ENCODE results near the gene SF3A1.

Gene SF3A1

GRCh38 chr22:30321461-30321860 lies 35.2 kb downstream of the SF3A1 start:
- DNase-seq: no peak

- DNase-seq: no peak
Observed at GRCh38 chr22:30320021-30320556, 36.6 kb downstream of the SF3A1 start.

DNA sequence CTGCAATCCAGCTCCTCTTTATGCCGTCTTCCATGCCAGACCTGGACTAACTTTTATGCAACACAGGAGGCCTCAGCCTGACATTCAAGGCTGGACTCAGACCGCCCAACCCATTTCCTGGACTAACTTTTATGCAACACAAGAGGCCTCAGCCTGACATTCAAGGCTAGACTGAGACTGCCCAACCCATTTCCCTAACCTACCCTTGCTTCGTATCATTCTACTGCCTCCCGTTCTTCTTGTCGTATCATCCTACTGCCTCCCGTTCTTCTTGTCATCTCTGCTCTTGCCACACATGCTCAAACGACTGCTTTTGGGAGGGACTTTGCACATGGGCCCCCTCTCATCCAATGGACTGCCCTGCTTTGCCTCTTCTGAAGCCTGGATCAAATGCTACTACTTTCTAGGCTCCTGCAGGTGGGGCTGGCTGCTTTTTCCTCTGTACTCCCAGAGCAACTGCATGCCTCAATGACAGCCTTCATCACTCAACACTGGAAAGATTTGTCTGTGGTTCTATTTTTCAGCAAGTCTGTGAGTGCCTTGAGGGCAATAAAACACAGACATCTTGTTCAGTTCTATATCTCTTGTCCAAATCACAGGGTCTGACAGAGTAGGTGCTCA lies 37.8 kb downstream of the SF3A1 start:
- no peak for DNase-seq

- DNase-seq: no peak
Observed at GRCh38 chr22:30317778-30318177, 38.9 kb downstream of the SF3A1 start.

GRCh38 chr22:30315962-30316576 lies 40.6 kb downstream of the SF3A1 start:
- DNase-seq: no peak

- peak in 1 of 2 donors; percentile 60 for DNase-seq
Observed at GRCh38 chr22:30314915-30315314, 41.8 kb downstream of the SF3A1 start.

DNA sequence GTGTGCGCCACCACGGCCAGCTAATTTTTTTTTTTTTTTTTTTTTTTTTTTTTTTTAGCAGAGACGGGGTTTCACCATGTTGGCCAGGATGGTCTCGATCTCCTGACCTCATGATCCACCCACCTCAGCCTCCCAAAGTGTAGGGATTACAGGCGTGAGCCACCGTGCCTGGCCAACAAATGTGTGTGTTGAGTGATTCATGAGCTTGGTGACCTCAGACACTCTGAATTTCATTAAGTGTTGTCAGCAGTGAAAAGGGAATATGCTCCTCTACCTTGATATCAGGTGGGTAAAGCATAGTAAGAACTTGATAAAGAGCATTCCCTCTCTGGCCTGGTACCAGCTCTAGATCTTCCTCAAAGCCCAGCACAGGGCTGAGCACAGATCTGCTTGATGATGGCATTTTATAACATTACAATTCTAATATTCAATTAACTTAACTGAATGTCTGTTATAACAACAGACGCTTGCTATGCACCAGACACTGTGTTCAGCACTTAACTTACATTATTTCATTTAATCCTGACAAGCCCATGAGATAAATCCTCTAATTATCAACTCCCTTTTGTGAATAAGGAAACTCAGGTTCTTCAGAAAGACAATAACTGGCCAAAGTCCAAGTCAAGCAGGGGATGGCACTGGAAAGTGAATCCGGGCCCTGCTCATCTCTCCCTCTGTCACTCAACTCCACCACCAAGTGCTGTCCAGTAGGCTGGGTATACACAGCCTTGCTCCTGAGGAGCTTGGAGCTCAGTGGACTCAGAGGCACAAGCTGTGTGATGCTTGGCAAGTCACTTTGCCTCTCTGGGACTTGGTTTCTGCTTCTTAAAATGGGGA lies 42.9 kb downstream of the SF3A1 start:
- no peak for DNase-seq

DNA sequence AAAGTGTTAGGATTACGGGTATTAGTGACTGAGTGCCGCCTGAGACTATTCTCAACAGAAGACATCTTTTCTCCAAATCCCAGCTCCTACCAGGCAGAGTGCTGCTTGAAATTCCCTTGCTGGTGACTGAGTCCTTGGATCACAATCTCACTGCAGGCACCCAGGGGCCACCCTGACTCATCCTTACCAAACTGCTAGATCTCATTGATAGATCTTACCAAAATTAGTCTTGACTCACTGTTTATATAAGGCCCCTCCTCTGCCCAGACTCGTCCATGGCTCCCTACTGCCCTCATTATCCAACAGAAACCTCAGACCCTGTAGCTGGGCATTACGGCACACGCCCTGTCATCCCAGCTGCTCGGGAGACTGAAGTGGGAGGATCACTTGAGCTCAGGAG lies 44.6 kb downstream of the SF3A1 start:
- DNase-seq: no peak

- no peak for DNase-seq
Observed at GRCh38 chr22:30310881-30311771, 45.6 kb downstream of the SF3A1 start.

GRCh38 chr22:30309951-30310741 lies 46.5 kb downstream of the SF3A1 start:
- DNase-seq: peak in 1 of 2 donors; percentile 10

DNA sequence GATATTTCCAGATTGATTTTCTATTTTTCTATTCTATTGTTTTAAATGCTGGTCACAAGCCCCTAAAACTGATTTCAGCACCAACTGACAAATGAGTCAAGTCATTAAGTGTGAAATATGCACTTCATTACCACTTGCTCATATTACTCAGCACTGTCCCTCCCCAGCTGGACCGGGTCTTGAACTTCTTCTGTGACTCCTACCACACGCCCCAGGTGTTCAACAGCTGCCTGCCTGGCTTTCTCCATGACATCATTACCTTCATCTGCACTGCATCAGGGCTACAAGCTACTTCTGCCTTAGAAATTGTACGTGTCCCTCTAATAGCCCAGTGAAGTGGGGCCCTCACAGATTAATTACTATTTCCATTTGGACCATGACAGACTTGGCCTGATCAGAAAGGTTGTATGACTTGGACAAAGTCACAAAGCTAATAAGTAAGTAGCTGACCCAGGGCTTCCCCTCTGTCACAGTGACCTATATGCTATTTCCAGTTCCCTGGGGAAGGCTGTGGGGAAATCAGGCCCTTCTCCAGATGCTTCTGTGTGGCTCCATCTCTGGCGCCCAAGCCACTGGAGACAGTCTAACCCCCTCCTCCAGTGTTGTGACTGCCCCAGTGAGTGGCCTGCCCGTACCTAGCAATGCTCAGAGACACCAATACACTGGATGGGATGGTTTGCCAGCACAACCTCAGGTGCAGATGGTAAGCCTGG lies 48.0 kb downstream of the SF3A1 start:
- no peak for DNase-seq

- no peak for DNase-seq
Observed at GRCh38 chr22:30308093-30308492, 48.6 kb downstream of the SF3A1 start.

DNA sequence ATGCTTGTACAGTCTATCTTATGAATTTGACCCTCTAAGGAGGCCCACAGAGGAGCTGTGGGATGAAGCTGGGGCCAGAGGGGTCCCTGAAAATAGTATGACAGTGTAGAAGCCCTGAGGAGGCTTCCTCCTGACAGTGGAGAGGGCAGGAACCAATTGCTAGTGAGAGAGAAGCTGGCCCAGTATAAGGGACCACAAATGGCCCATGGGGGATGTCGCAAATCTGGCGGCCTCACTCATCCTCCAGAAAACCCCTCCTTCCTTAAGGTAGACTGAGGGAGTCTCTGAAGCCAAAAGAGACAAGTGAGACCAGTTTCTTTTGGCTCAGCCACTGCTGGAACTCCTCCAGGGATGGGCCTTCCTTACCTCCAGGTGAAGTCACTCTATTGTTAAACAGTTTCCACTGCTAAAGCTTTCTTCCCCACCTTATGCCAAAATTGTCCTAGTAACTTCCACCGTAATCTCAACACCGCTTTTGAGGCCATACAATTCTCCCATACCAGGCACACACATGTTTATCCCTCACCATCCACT lies 49.6 kb downstream of the SF3A1 start:
- DNase-seq: no peak

DNA sequence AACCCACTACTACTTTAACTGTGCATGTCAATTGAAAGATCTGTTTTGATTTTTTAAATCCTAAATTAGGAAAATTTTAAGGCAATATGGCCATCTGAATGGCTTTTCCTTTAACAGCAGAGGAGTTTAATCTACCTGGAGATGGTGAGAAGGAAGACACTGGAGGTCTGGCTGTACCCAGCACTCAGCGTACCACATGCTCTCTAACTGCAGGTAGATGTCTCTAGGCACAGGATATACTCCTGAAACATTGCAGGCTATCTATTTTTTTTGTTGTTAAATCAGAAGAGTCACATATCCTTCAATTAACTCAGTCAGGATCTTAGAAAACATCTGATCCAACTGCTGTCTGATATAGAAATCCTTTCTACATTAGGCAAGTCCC lies 50.1 kb downstream of the SF3A1 start:
- DNase-seq: no peak

- peak in 1 of 2 donors; percentile 68 for DNase-seq
Observed at GRCh38 chr22:30305906-30306626, 50.6 kb downstream of the SF3A1 start.

DNA sequence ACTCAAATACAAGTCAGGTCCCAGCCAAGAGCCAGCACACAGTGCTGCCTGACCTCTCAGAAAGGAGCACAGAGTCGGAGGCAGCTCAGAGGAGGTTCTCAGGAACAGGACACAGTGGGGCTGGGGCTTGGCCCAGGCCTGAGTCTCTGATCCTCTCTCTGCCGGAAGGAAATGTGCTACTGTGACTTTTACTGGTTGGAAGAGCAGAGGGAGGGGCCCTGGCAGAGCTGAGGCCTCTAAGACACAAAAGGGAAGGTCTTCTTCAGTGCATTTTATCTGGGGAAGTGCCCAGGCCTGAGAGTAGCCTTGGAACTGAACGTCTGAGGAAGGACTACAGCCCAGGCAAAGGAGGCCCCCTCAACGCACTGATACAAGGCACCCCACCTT lies 51.2 kb downstream of the SF3A1 start:
- peak in 1 of 2 donors; percentile 75 for DNase-seq

- no peak for DNase-seq
Observed at GRCh38 chr22:30304495-30305244, 52.0 kb downstream of the SF3A1 start.

DNA sequence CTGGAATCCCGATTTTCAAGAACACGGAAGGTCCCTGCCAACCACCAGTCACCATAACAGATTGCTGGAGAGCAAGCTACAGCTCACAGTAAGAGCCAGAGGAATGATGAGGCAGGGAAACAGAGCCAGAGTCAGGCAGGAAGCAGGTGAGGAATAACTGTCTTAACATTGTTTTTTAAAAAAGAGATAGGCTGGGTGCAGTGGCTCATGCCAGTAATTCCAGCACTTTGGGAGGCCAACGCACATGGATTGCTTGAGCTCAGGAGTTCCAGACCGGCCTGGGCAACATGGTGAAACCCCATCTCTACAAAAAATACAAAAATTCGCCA lies 53.9 kb downstream of the SF3A1 start:
- no peak for DNase-seq

GRCh38 chr22:30301995-30302809 lies 54.5 kb downstream of the SF3A1 start:
- DNase-seq: peak; percentile 24 to 87
